GM18498 (cell line): ENCODE measurements around the gene UBE2R2.
"Not testable (repeated sequence)": the region's sequence is repeated elsewhere in the genome, so short reads cannot be mapped to it uniquely, and the experiment has no call there.

Experiments used
- ATAC-seq: cut with Tn5 transposase; IDR thresholded peaks from one replicate; pipeline ENCODE4 v1.9.1; 2021; ENCODE audit warnings: mild to moderate bottlenecking, moderate library complexity; ENCODE audit not compliant: unreplicated experiment

The UBE2R2 gene

GRCh38 chr9:33798545-33798944, 18.4 kb upstream of the UBE2R2 start:
- no peak for ATAC-seq

GRCh38 chr9:33799928-33800704, 16.8 kb upstream of the UBE2R2 start:
- ATAC-seq: no peak

DNA sequence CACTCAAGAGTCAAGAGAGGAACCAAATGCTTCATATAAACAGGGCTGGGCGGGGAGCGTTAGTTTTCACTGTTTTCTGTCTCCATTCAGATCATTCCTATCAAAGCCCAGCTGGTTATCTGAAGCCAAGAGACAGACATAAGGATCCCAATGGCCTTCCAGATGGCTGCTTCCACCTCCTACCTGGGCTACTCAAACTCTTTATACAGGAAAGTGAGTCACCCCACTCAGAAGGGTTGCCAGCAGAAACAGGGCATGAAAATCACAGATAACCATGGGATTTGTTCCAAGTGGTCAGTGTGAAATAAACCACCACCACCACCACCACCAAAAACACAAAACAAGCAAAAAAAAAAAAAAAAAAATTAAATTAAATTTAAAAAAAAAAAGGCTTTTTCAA, 16.1 kb upstream of the UBE2R2 start:
- ATAC-seq: no peak

DNA sequence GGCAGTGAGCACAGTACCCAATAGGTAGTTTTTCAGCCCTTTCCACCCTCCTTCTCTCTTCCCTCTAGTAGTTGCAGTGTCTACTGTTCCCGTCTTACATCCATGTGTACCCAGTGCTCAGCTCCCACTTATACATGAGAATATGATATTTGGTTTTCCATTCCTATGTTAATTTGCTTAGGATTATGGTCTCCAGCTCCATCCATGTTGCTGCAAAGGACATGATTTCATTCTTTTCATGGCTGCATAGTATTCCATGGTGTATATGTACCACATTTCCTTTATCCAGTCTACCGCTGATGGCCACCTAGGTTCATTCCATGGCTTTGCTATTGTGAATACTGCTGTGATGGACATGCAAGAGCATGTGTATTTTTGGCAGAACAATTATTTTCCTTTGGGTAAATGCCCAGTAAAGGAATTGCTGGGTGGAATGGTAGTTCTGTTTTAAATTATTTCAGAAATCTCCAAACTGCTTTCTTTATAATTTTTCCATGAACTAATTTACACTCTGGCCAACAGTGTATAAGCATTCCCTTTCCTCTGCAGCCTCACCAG, 14.9 kb upstream of the UBE2R2 start:
- ATAC-seq: not testable (repeated sequence)

DNA sequence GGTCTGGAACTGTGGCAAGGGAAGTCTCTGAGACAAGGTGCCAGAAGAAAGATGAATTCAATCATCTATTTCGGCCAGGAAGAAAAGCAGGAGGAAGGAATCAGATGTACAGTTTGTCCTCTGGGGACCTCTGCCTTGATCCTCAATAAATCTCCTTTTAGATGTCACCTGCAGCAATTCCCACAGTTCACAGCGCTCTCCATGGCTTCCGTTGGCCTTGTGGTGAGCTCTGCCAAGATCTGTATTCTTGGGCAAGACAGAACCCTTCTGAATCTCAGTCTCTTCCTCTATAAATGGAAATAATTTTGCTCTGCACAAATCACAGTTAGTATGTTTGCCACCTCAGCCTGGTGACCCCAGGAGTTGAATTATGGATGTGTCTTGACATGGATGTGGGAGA, 12.8 kb upstream of the UBE2R2 start:
- ATAC-seq: not testable (repeated sequence)

- ATAC-seq: not testable (repeated sequence)
These were observed 9.8 kb upstream of the UBE2R2 start for GRCh38 chr9:33807156-33807555.

DNA sequence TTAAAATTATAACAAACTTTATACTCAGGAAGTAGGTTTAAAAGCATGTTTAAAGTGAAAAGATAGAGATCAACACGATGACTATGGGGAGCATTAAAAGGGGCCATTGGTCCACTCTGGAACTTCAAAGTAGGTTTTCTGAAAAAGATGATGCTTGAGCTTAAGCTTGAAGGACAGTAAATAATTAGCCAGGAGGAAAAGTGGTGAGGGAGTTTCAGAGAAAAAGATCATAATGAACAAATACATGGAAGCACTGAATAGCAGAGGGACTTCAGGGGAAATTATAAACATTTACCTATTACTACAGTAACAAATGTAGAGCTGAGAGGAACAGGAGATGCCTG, 8.0 kb upstream of the UBE2R2 start:
- not testable (repeated sequence) for ATAC-seq

DNA sequence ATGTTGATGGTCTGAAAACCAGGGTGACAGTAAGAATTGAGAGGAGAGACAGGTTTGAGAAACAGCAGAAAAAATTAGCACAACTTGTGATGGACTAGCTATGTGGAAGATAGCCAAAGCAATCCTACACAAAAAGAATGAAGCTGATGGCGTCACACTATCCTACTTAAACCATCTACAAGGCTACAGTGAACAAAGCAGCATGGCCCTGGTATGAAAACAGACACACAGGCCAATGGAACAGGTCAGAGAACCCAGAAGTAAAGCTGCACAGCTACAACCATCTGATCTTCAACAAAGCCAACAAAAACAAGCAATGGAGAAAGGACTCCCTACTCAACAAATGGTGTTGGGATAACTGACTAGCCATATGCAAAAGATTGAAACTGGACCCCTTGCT, 7.5 kb upstream of the UBE2R2 start:
- no peak for ATAC-seq

GRCh38 chr9:33813712-33814641, 3.0 kb upstream of the UBE2R2 start:
- ATAC-seq: no peak

DNA sequence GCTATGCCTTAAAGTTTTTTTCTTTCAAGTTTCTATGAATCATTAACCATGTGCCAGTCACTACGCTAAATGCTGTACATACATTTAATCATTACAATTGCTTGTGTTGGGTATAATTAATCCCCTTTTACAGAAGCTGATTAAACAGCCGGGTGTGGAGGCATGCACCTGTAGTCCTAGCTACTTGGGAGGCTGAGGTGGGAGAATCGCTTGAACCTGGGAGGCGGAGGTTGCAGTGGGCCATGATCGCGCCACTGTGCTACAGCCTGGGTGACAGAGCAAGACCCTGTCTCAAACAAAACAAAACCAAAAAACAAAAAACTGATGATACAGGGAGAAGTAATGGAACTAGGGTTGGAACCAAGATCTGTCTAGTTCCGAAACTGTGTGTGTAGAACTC, 1.2 kb upstream of the UBE2R2 start:
- no peak for ATAC-seq

GRCh38 chr9:33817327-33818166, 587 bp downstream of the UBE2R2 start:
- ATAC-seq: peak; percentile 32

- no peak for ATAC-seq
These were observed 1.3 kb downstream of the UBE2R2 start for GRCh38 chr9:33818167-33818846.

DNA sequence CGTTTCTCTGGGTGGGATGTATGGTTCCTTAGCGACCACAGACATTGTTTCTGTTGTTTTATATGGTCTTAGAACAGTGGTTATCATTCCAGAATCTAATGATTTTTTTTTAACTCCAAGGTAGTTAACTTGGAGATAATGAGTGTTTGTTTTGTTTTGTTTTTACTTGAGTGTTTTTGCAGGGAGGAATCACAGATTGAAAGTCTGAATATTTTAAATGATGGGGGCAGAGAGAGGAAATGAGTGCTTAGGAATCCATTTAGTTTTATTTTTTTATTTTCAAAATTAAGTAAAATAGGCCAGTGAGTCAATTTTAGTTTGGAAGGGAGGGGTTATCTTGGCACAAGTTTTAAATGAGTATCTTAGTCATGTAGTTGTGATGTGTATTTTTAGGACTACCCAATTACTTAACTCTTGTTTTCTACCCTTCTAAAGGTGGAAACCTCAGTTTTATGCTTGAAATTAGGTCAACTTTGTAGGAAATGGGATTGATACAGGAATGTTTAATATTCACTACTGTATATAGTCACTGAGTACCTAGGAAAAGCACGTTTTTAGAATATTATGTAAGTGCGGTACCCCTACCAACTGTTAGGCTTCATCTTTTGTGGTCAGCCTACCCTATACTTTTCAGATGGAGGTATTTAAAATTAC, 2.0 kb downstream of the UBE2R2 start:
- ATAC-seq: no peak

DNA sequence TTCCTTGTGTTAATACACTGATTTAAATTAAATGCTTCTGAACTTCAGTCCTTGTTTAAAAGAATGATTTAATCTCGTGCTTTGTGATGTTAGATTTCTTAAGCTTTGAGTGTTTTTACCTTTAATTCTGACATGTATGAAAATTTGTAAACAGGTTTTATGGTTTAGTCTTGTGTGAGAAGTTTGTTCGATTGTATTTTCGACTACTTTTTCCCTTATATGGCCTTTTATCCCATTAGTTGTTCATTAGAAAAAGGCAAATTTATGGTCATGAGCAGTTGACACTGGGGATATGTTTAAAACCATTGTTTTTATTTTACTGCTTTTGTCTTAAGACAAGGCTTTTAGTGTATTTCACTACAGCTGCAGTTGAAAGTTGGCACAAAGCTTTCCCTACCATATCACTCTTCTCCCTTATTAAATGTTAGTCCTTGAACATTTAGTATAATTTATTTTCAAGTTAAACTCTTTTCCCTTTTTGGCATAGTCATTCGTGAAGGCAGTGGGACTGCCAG, 3.3 kb downstream of the UBE2R2 start:
- no peak for ATAC-seq

GRCh38 chr9:33823801-33824200, 6.8 kb downstream of the UBE2R2 start:
- peak; percentile 46 for ATAC-seq

- ATAC-seq: not testable (repeated sequence)
These were observed 10.3 kb downstream of the UBE2R2 start for GRCh38 chr9:33827285-33827684.

- not testable (repeated sequence) for ATAC-seq
These were observed 12.8 kb downstream of the UBE2R2 start for GRCh38 chr9:33829641-33830230.

DNA sequence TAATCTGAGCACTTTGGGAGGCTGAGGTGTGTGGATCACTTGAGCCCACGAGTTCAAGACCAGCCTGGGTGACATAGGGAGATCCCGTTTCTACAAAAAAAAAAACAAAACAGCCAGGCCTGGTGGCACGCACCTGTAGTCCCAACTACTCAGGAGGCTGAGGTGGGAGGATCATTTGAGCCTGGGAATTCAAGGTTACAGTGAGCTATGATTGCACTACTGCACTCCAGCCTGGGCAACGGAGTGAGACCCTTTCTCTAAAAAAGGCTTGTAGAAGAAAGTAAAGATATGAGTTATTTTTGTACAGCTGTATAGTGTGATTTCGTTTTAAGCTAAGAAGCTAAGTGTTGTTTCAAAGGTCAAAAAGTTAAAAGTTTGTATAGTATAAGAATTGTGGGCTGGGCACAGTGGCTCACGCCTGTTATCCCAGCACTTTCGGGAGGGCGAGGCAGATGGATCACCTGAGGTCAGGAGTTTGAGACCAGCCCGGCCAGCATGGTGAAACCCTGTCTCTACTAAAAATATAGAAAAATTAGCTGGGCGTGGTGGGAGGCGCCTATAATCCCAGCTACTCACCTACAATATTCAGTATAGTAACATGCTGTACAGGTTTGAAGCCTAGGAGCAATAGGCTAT, 18.8 kb downstream of the UBE2R2 start:
- ATAC-seq: no peak

DNA sequence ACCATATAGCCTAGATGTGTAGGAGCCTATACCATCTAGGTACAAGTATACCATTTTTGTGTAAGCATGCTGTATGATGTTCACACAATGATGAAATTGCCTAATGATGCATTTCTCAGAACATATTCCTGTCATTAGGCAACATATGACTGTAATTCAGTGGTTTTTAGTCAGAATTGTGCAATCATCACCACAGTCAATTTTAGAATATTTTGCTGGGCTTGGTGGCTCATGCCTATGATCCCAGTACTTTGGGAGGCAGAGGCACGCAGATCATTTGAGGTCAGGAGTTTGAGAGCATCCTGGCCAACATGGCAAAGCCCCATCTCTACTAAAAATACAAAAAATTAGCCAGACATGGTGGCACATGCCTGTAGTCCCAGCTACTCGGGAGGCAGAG, 19.3 kb downstream of the UBE2R2 start:
- not testable (repeated sequence) for ATAC-seq
